ENCODE data around the gene FEM1B.

FEM1B gene

GRCh38 chr15:68322796-68323195 lies 45.3 kb downstream of the FEM1B start:
- no peaks in the 10 kb centered on the region for H3K4me1 ChIP-seq (ENCODE audit: control insufficient read depth in 1 of 2, insufficient read depth in 2 of 2, low read length in 2 of 2)
- H3K9me3 ChIP-seq (ENCODE audit: control insufficient read depth in 1 of 2, low read length in 2 of 2): no peaks in the 10 kb centered on the region
- no peaks in the 10 kb centered on the region for H3K36me3 ChIP-seq (ENCODE audit: control insufficient read depth in 1 of 2, insufficient read depth in 2 of 2, low read length in 2 of 2)
- no peak overlapping the region for H3K4me3 ChIP-seq (ENCODE audit: low read depth in 1 of 2, low read length in 2 of 2)
- no peaks in the 10 kb centered on the region for H3K27me3 ChIP-seq (ENCODE audit: low read depth, low read length)
- no peak overlapping the region for H3K27ac ChIP-seq (ENCODE audit: low read length)

GRCh38 chr15:68325726-68326125 lies 48.2 kb downstream of the FEM1B start:
- Histone ChIP-seq H3K9me3 (ENCODE audit: control insufficient read depth in 1 of 2, low read length in 2 of 2) (no peaks in the 10 kb centered on the region), H3K4me1 (ENCODE audit: control insufficient read depth in 1 of 2, insufficient read depth in 2 of 2, low read length in 2 of 2) (no peaks in the 10 kb centered on the region), H3K36me3 (ENCODE audit: control insufficient read depth in 1 of 2, insufficient read depth in 2 of 2, low read length in 2 of 2) (no peaks in the 10 kb centered on the region), H3K27me3 (ENCODE audit: low read depth, low read length) (no peaks in the 10 kb centered on the region), H3K4me3 (ENCODE audit: low read depth in 1 of 2, low read length in 2 of 2) (no peak overlapping the region), H3K27ac (ENCODE audit: low read length) (no peak overlapping the region)

GRCh38 chr15:68326711-68327354 lies 49.3 kb downstream of the FEM1B start:
- Histone ChIP-seq H3K9me3 (ENCODE audit: control insufficient read depth in 1 of 2, low read length in 2 of 2) (no peaks in the 10 kb centered on the region), H3K27me3 (ENCODE audit: low read depth, low read length) (no peaks in the 10 kb centered on the region)

GRCh38 chr15:68328443-68328842 lies 50.9 kb downstream of the FEM1B start:
- Histone ChIP-seq H3K27me3 (ENCODE audit: low read depth, low read length) (no peaks in the 10 kb centered on the region), H3K27ac (ENCODE audit: low read length) (no peak overlapping the region), H3K9me3 (ENCODE audit: control insufficient read depth in 1 of 2, low read length in 2 of 2) (no peaks in the 10 kb centered on the region), H3K36me3 (ENCODE audit: control insufficient read depth in 1 of 2, insufficient read depth in 2 of 2, low read length in 2 of 2) (no peaks in the 10 kb centered on the region), H3K4me3 (ENCODE audit: low read depth in 1 of 2, low read length in 2 of 2) (no peak overlapping the region), H3K4me1 (ENCODE audit: control insufficient read depth in 1 of 2, insufficient read depth in 2 of 2, low read length in 2 of 2) (no peaks in the 10 kb centered on the region)

More at GRCh38 chr15:68326711-68327354, 49.3 kb downstream of the FEM1B start:
- Histone ChIP-seq H3K36me3 (ENCODE audit: control insufficient read depth in 1 of 2, insufficient read depth in 2 of 2, low read length in 2 of 2) (no peaks in the 10 kb centered on the region), H3K4me3 (ENCODE audit: low read depth in 1 of 2, low read length in 2 of 2) (no peak overlapping the region), H3K4me1 (ENCODE audit: control insufficient read depth in 1 of 2, insufficient read depth in 2 of 2, low read length in 2 of 2) (no peaks in the 10 kb centered on the region), H3K27ac (ENCODE audit: low read length) (no peak overlapping the region)

- H3K27ac ChIP-seq (ENCODE audit: low read length): no peak overlapping the region
- no peaks in the 10 kb centered on the region for H3K27me3 ChIP-seq (ENCODE audit: low read depth, low read length)
- H3K9me3 ChIP-seq (ENCODE audit: control insufficient read depth in 1 of 2, low read length in 2 of 2): no peaks in the 10 kb centered on the region
- no peak overlapping the region for H3K4me3 ChIP-seq (ENCODE audit: low read depth in 1 of 2, low read length in 2 of 2)
- H3K36me3 ChIP-seq (ENCODE audit: control insufficient read depth in 1 of 2, insufficient read depth in 2 of 2, low read length in 2 of 2): no peaks in the 10 kb centered on the region
- H3K4me1 ChIP-seq (ENCODE audit: control insufficient read depth in 1 of 2, insufficient read depth in 2 of 2, low read length in 2 of 2): no peaks in the 10 kb centered on the region
Observed at GRCh38 chr15:68328964-68329363, 51.4 kb downstream of the FEM1B start.

GRCh38 chr15:68330416-68330815 lies 52.9 kb downstream of the FEM1B start:
- Histone ChIP-seq H3K4me1 (ENCODE audit: control insufficient read depth in 1 of 2, insufficient read depth in 2 of 2, low read length in 2 of 2) (no peaks in the 10 kb centered on the region), H3K9me3 (ENCODE audit: control insufficient read depth in 1 of 2, low read length in 2 of 2) (no peaks in the 10 kb centered on the region), H3K27me3 (ENCODE audit: low read depth, low read length) (no peaks in the 10 kb centered on the region), H3K4me3 (ENCODE audit: low read depth in 1 of 2, low read length in 2 of 2) (no peak overlapping the region), H3K36me3 (ENCODE audit: control insufficient read depth in 1 of 2, insufficient read depth in 2 of 2, low read length in 2 of 2) (no peaks in the 10 kb centered on the region), H3K27ac (ENCODE audit: low read length) (no peak overlapping the region)

GRCh38 chr15:68330901-68331300 lies 53.4 kb downstream of the FEM1B start:
- H3K9me3 ChIP-seq (ENCODE audit: control insufficient read depth in 1 of 2, low read length in 2 of 2): no peaks in the 10 kb centered on the region
- no peak overlapping the region for H3K27ac ChIP-seq (ENCODE audit: low read length)
- H3K4me1 ChIP-seq (ENCODE audit: control insufficient read depth in 1 of 2, insufficient read depth in 2 of 2, low read length in 2 of 2): no peaks in the 10 kb centered on the region
- no peaks in the 10 kb centered on the region for H3K36me3 ChIP-seq (ENCODE audit: control insufficient read depth in 1 of 2, insufficient read depth in 2 of 2, low read length in 2 of 2)
- H3K4me3 ChIP-seq (ENCODE audit: low read depth in 1 of 2, low read length in 2 of 2): no peak overlapping the region
- no peaks in the 10 kb centered on the region for H3K27me3 ChIP-seq (ENCODE audit: low read depth, low read length)

GRCh38 chr15:68332266-68332665 lies 54.7 kb downstream of the FEM1B start:
- no peak overlapping the region for H3K27ac ChIP-seq (ENCODE audit: low read length)
- H3K36me3 ChIP-seq (ENCODE audit: control insufficient read depth in 1 of 2, insufficient read depth in 2 of 2, low read length in 2 of 2): no peaks in the 10 kb centered on the region
- no peaks in the 10 kb centered on the region for H3K27me3 ChIP-seq (ENCODE audit: low read depth, low read length)
- no peak overlapping the region for H3K4me3 ChIP-seq (ENCODE audit: low read depth in 1 of 2, low read length in 2 of 2)
- no peaks in the 10 kb centered on the region for H3K9me3 ChIP-seq (ENCODE audit: control insufficient read depth in 1 of 2, low read length in 2 of 2)
- H3K4me1 ChIP-seq (ENCODE audit: control insufficient read depth in 1 of 2, insufficient read depth in 2 of 2, low read length in 2 of 2): no peaks in the 10 kb centered on the region

- Histone ChIP-seq H3K27me3 (ENCODE audit: low read depth, low read length) (no peaks in the 10 kb centered on the region), H3K27ac (ENCODE audit: low read length) (no peak overlapping the region), H3K4me1 (ENCODE audit: control insufficient read depth in 1 of 2, insufficient read depth in 2 of 2, low read length in 2 of 2) (no peaks in the 10 kb centered on the region), H3K4me3 (ENCODE audit: low read depth in 1 of 2, low read length in 2 of 2) (no peak overlapping the region), H3K36me3 (ENCODE audit: control insufficient read depth in 1 of 2, insufficient read depth in 2 of 2, low read length in 2 of 2) (no peaks in the 10 kb centered on the region), H3K9me3 (ENCODE audit: control insufficient read depth in 1 of 2, low read length in 2 of 2) (no peaks in the 10 kb centered on the region)
Observed at GRCh38 chr15:68333775-68334470, 56.4 kb downstream of the FEM1B start.

- no peaks in the 10 kb centered on the region for H3K36me3 ChIP-seq (ENCODE audit: control insufficient read depth in 1 of 2, insufficient read depth in 2 of 2, low read length in 2 of 2)
- no peaks in the 10 kb centered on the region for H3K4me1 ChIP-seq (ENCODE audit: control insufficient read depth in 1 of 2, insufficient read depth in 2 of 2, low read length in 2 of 2)
- H3K4me3 ChIP-seq (ENCODE audit: low read depth in 1 of 2, low read length in 2 of 2): no peak overlapping the region
- H3K9me3 ChIP-seq (ENCODE audit: control insufficient read depth in 1 of 2, low read length in 2 of 2): no peaks in the 10 kb centered on the region
- no peaks in the 10 kb centered on the region for H3K27me3 ChIP-seq (ENCODE audit: low read depth, low read length)
- H3K27ac ChIP-seq (ENCODE audit: low read length): no peak overlapping the region
Observed at GRCh38 chr15:68334661-68335124, 57.1 kb downstream of the FEM1B start.

GRCh38 chr15:68335251-68335650 lies 57.7 kb downstream of the FEM1B start:
- Histone ChIP-seq H3K4me3 (ENCODE audit: low read depth in 1 of 2, low read length in 2 of 2) (no peak overlapping the region), H3K27me3 (ENCODE audit: low read depth, low read length) (no peaks in the 10 kb centered on the region), H3K36me3 (ENCODE audit: control insufficient read depth in 1 of 2, insufficient read depth in 2 of 2, low read length in 2 of 2) (no peaks in the 10 kb centered on the region), H3K9me3 (ENCODE audit: control insufficient read depth in 1 of 2, low read length in 2 of 2) (no peaks in the 10 kb centered on the region), H3K27ac (ENCODE audit: low read length) (no peak overlapping the region), H3K4me1 (ENCODE audit: control insufficient read depth in 1 of 2, insufficient read depth in 2 of 2, low read length in 2 of 2) (no peaks in the 10 kb centered on the region)

- H3K4me1 ChIP-seq (ENCODE audit: control insufficient read depth in 1 of 2, insufficient read depth in 2 of 2, low read length in 2 of 2): peaks cover 0 to 1% of the 10 kb centered on the region in 2 donors
- no peaks in the 10 kb centered on the region for H3K36me3 ChIP-seq (ENCODE audit: control insufficient read depth in 1 of 2, insufficient read depth in 2 of 2, low read length in 2 of 2)
- H3K27ac ChIP-seq (ENCODE audit: low read length): no peak overlapping the region
Observed at GRCh38 chr15:68335655-68336054, 58.1 kb downstream of the FEM1B start.

More at GRCh38 chr15:68335655-68336054, 58.1 kb downstream of the FEM1B start:
- H3K4me3 ChIP-seq (ENCODE audit: low read depth in 1 of 2, low read length in 2 of 2): no peak overlapping the region
- H3K27me3 ChIP-seq (ENCODE audit: low read depth, low read length): no peaks in the 10 kb centered on the region
- H3K9me3 ChIP-seq (ENCODE audit: control insufficient read depth in 1 of 2, low read length in 2 of 2): no peaks in the 10 kb centered on the region
